Left lung (tissue), 10 donors: ENCODE results near the gene C13orf46. TPM values are rescaled to one million over a fixed set of nuclear protein-coding genes. Genes with fewer than 3 reads are reported as not detected.

Experiments
- ATAC-seq: fragments of 200-7000 bp; cut with Tn5 transposase; one replicate; pipeline ENCODE4 v1.9.1; 2020; ENCODE audit warnings: moderate library complexity
- DNase-seq, 4 donors: peaks; one replicate each; pipeline ENCODE4 v3.0.0-alpha.2; 2013 to 2020
- H3K27ac ChIP-seq, 2 donors: fragments of 200-600 bp; sonication (generic) in 1 of 2; one replicate each; pipeline versions ENCODE4 v1.5.0 to v1.8.0; 2020 to 2021
- H3K27me3 ChIP-seq, 2 donors: fragments of 200-600 bp; sonication (generic) in 1 of 2; one replicate each; pipeline versions ENCODE4 v1.5.0 to v1.8.0; 2020 to 2021
- H3K36me3 ChIP-seq, 2 donors: fragments of 200-600 bp; sonication (generic) in 1 of 2; one replicate each; pipeline versions ENCODE4 v1.5.0 to v1.8.0; 2020 to 2021
- H3K4me1 ChIP-seq, 2 donors: fragments of 200-600 bp; one replicate each; pipeline ENCODE4 v1.8.0; 2021
- H3K4me3 ChIP-seq, 2 donors: fragments of 200-600 bp; sonication (generic) in 1 of 2; one replicate each; pipeline versions ENCODE4 v1.5.0 to v1.8.0; 2020 to 2021; ENCODE audit warnings: mild to moderate bottlenecking in 1 of 2
- H3K9me3 ChIP-seq, 2 donors: fragments of 200-600 bp; sonication (generic) in 1 of 2; one replicate each; pipeline versions ENCODE4 v1.5.0 to v1.8.0; 2020 to 2021
- intact Hi-C, 2 donors: fragments of 100-400 bp; cut with DNase I; formaldehyde crosslinking; loops; one replicate each; pipeline versions ENCODE4 v1.11.2 to v1.14.2; 2022
- polyA plus RNA-seq, 6 donors: library from polyadenylated mRNA; unstranded; fragments of 120-200 nt; gene quantifications; one replicate each; pipeline ENCODE4 v1.2.1, GENCODE V29; 2013; ENCODE audit not compliant: insufficient read length in 6 of 6
- total RNA-seq, 2 donors: library from RNA; stranded (reverse); fragmentation: NEBNext Ultra II Directional; extraction: Animal tissue kit (Norgen Biotek cat#: 25700); gene quantifications; one replicate each; pipeline ENCODE4 v1.2.1, GENCODE V29; 2021
- TF ChIP-seq, protein P1 (sequence below), 2 donors: fragments of 200-600 bp; sonication (generic) in 1 of 2; IDR thresholded peaks; one replicate each; pipeline versions ENCODE4 v1.5.0 to v1.8.0; 2021; ENCODE audit warnings: antibody characterized with exemption in 2 of 2
- donor health status: DM: no; HTN: yes; CAD: no.
- donor health status: DM: no; HTN: no; CAD: no.

Gene C13orf46
- total and polyA plus RNA-seq, 8 donors, result 0.10 to 7.5 (median 0.29) TPM

DNA sequence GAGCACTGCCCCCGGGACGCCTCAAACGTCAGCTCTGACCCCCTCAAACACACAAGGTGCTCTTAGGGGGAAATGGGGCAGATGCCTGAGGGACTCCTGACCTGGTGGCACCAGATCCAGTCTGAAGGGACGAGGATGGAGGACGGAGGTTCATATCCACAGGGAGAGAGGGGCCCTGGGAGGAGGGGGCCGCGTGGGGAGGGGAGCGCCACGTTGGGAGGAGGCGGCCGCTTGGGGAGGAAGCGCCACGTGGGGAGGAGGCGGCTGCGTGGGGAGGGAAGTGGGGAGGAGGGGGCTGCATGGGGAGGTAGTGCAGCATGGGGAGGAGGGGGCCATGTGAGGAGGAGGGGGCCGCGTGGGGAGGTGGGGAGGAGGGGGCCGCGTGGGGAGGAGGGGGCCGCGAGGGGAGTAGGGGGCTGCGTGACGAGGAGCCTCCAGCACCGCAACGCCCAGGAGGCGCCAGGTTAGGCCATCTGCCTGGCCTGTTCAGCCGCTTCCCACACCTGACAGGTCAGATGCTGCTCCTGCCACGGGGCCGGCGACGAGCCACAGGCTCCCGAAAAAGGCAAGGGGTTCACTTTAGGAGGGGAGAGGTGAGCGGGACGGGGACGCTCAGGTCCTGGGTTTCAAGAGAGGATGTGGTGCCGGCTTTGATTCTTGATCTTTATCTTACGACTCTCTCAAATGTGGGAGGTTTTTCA, 36.7 kb upstream of the C13orf46 start:
- peak in 1 of 4 donors; percentile 74 for DNase-seq
- no peak for ATAC-seq
- no peak overlapping the region for H3K27ac ChIP-seq
- peaks cover 0 to 2% of the 10 kb centered on the region in 2 donors for H3K4me1 ChIP-seq
- H3K9me3 ChIP-seq, result no peaks in the 10 kb centered on the region
- no peak overlapping the region for H3K4me3 ChIP-seq
- H3K36me3 ChIP-seq, result peaks cover 0 to 56% of the 10 kb centered on the region in 2 donors
- intact Hi-C loops, result no loop called here
- no peaks in the 10 kb centered on the region for H3K27me3 ChIP-seq
- TF ChIP-seq, protein P1, sequence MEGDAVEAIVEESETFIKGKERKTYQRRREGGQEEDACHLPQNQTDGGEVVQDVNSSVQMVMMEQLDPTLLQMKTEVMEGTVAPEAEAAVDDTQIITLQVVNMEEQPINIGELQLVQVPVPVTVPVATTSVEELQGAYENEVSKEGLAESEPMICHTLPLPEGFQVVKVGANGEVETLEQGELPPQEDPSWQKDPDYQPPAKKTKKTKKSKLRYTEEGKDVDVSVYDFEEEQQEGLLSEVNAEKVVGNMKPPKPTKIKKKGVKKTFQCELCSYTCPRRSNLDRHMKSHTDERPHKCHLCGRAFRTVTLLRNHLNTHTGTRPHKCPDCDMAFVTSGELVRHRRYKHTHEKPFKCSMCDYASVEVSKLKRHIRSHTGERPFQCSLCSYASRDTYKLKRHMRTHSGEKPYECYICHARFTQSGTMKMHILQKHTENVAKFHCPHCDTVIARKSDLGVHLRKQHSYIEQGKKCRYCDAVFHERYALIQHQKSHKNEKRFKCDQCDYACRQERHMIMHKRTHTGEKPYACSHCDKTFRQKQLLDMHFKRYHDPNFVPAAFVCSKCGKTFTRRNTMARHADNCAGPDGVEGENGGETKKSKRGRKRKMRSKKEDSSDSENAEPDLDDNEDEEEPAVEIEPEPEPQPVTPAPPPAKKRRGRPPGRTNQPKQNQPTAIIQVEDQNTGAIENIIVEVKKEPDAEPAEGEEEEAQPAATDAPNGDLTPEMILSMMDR (IDR thresholded peaks at IDR 0.05), result no peak

DNA sequence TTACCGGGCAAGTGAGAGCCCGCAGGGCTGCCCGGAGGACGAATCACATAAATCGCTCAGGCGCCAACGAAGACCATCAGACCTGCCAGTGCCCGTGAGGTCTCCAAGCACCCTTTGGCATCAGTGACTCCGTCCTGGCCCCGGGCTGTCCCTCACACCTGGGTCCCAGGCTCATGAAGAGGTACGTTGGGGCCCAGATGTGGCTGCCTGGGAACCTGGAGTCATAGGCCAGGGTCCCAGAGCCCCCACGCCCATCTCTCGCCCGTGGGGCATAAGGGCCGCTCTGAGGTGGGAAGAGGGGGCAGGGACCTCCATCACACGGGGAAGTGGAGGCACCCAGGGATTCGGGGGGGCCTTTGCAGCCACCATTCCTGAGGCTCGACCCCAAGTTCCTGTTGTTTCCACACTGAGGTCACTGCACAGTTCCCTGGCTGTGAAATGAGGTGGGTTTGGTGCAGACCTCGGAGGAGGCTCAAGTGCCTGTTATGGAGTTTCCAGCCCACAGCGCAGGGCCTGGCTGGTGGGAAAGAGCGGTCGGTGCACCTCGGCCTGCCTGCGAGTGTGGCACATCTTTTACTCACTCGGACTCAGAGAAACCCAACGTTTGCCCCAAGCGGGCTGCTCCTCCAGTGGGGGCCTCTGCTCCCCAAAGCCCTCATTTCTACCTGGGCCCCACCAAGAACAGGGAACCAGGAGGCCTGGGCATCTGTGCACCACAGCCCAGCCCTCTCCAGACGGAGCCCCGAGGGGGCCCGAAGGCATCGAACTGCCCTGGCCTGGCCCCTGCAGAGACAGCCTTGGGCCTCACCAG, 35.9 kb upstream of the C13orf46 start:
- Histone ChIP-seq H3K4me3 (no peak overlapping the region), H3K36me3 (peaks cover 0 to 49% of the 10 kb centered on the region in 2 donors), H3K27ac (no peak overlapping the region), H3K27me3 (no peaks in the 10 kb centered on the region), H3K9me3 (no peaks in the 10 kb centered on the region), H3K4me1 (no peaks in the 10 kb centered on the region)
- TF ChIP-seq, protein P1 (IDR thresholded peaks at IDR 0.05), result no peak
- intact Hi-C loops, result no loop called here
- peak in 1 of 4 donors; percentile 41 for DNase-seq
- no peak for ATAC-seq

DNA sequence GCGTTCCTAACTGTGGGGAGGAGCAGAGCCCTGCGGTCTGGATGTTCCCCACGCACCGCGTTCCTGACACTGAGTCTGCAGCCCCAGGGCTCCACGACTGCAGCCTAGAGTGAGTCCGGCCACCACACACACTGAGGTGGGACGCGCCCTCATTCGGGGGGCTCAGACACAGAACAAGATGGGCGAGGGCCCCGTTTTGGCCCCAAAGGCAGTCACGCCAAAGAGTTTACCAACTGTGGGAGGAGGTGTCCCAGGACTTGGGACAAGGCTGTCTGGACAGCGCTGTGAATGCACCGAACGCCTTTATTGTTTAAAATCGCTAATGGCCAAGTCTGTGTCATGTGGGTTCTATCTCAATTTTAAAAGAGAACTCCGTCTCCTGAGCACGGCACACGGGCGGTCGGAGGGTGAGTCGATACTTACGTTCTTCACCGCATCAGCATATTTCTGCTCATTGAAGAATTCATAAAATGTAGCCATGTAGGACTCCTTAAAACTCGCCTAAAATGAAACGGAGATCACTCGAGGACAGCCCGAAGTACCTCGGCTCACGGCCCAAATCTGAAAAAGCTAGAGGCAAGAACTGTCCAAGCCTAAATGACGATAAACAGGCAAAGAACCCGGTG, 35.2 kb upstream of the C13orf46 start:
- ATAC-seq, result no peak

DNA sequence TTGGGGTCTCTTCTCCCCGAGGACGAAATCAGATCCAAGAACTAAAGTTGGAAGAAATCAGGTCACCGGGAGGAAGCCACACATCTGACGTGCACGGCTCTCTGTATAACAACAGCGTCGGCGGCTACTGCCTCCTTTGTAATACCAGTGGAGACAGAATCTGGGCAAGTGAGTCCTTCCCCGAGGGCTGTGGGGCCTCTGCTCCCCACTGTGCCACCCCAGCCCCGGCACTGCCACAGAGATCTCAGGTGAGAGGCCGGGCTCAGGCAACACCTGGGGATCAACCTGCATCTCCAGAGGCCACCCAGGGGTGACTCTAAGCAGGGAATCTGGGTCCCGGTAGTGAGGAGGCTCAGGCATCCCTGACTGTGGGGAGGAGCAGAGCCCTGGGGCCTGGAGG, 33.7 kb upstream of the C13orf46 start:
- Histone ChIP-seq H3K27ac (no peak overlapping the region), H3K9me3 (no peaks in the 10 kb centered on the region), H3K4me3 (no peak overlapping the region), H3K27me3 (no peaks in the 10 kb centered on the region), H3K36me3 (peaks cover 0 to 45% of the 10 kb centered on the region in 2 donors), H3K4me1 (no peaks in the 10 kb centered on the region)
- ATAC-seq (no peak), DNase-seq (no peak)
- TF ChIP-seq, protein P1 (IDR thresholded peaks at IDR 0.05), result no peak
- intact Hi-C loops, result no loop called here

More for the DNA sequence above, 35.2 kb upstream of the C13orf46 start:
- Histone ChIP-seq H3K36me3 (peaks cover 0 to 42% of the 10 kb centered on the region in 2 donors), H3K27me3 (no peaks in the 10 kb centered on the region), H3K27ac (no peak overlapping the region), H3K4me1 (no peaks in the 10 kb centered on the region), H3K4me3 (no peak overlapping the region), H3K9me3 (no peaks in the 10 kb centered on the region)
- no peak for DNase-seq
- TF ChIP-seq, protein P1 (IDR thresholded peaks at IDR 0.05), result no peak
- intact Hi-C loops, result no loop called here
